Gastrocnemius medialis (tissue), 4 donors: ENCODE data around the gene TSR3.

ENCODE experiments used
- CTCF ChIP-seq, 5 experiments: fragments of 450-650 bp in 3 of 5; fragments of 200-600 bp in 2 of 5; sonication (generic) in 2 of 5; IDR thresholded peaks in 4 of 5; conservative IDR thresholded peaks in 1 of 5; 1 replicate in 4 of 5; 2 replicates in 1 of 5; pipeline ENCODE4 v1.5.1; 2016 to 2019; ENCODE audit warnings: antibody characterized with exemption in 5 of 5, mild to moderate bottlenecking in 3 of 5, moderate library complexity in 3 of 5
- POLR2A ChIP-seq, 2 donors: fragments of 450-650 bp; IDR thresholded peaks; one replicate each; pipeline ENCODE4 v1.6.1; 2017; ENCODE audit warnings: antibody characterized with exemption in 2 of 2, mild to moderate bottlenecking in 2 of 2, moderate library complexity in 2 of 2

GRCh38 chr16:1381612-1382406, 30.1 kb upstream of the TSR3 start:
- TF ChIP-seq CTCF (IDR thresholded peaks at IDR 0.05 in 4 of 5, conservative IDR thresholded peaks at IDR 0.05 in 1 of 5) (no peak), POLR2A (IDR thresholded peaks at IDR 0.05) (no peak)
